ENCODE data around the gene MARCHF10. TPM values are rescaled to one million over a fixed set of nuclear protein-coding genes. Genes with fewer than 3 reads are reported as not detected.

Gene MARCHF10
- total RNA-seq, 1 experiment from 2014 or later: 0.39 TPM

- TF ChIP-seq CTCF (IDR thresholded peaks at IDR 0.05) (no peak), TCF7L2 (IDR thresholded peaks at IDR 0.05; ENCODE audit: low read depth, low read length) (no peak), SIN3A (IDR thresholded peaks at IDR 0.05; ENCODE audit: borderline replicate concordance, insufficient read depth, low read depth, low read length) (no peak), POLR2AphosphoS5 (IDR thresholded peaks at IDR 0.05; ENCODE audit: low read depth, low read length) (no peak), REST (IDR thresholded peaks at IDR 0.05; ENCODE audit: insufficient read depth in 1 of 2, low read depth in 2 of 2, low read length in 1 of 2) (no peak)
- ChIA-PET CTCF (no interaction called here), POLR2A (no interaction called here)
- H3K27ac ChIP-seq (ENCODE audit: low read length): peak overlapping the region; percentile 13; the same call in 1 of the 2 replicates
- ATAC-seq (no peak), DNase-seq (ENCODE audit: low read depth, low spot score) (no peak)
- H3K36me3 ChIP-seq (ENCODE audit: control insufficient read depth, insufficient read depth, low read length): no peaks in the 10 kb centered on the region
- intact Hi-C loops (cut with micrococcal nuclease; ENCODE audit: unreplicated experiment): no loop called here
- peaks cover 2% of the 10 kb centered on the region; the same call in 1 of the 2 replicates for H3K4me1 ChIP-seq (ENCODE audit: control insufficient read depth, insufficient read depth, low read length)
- no peak overlapping the region for H3K4me3 ChIP-seq (ENCODE audit: low read depth in 2 of 2, low read length in 2 of 2)
- no peaks in the 10 kb centered on the region for H3K27me3 ChIP-seq (ENCODE audit: control insufficient read depth, insufficient read depth, low read length)
- in situ Hi-C loops (cut with HindIII; ENCODE audit: low pct_unique_long_range_greater_than_20kb, low sequenced_read_pairs): no loop called here
- no peaks in the 10 kb centered on the region for H3K9me3 ChIP-seq (ENCODE audit: control insufficient read depth, insufficient read depth, low read depth, low read length)
- no TSS peak for BruUV-seq (replicated peaks)
These were observed 93.9 kb downstream of the MARCHF10 start for GRCh38 chr17:62714016-62714777.

- in situ Hi-C loops (cut with HindIII; ENCODE audit: low pct_unique_long_range_greater_than_20kb, low sequenced_read_pairs) (no loop called here), intact Hi-C loops (cut with micrococcal nuclease; ENCODE audit: unreplicated experiment) (no loop called here)
- Histone ChIP-seq H3K27me3 (ENCODE audit: control insufficient read depth, insufficient read depth, low read length) (no peaks in the 10 kb centered on the region), H3K27ac (ENCODE audit: low read length) (peak overlapping the region; percentile 13; the same call in 1 of the 2 replicates), H3K4me1 (ENCODE audit: control insufficient read depth, insufficient read depth, low read length) (peaks cover 2% of the 10 kb centered on the region; the same call in 1 of the 2 replicates), H3K9me3 (ENCODE audit: control insufficient read depth, insufficient read depth, low read depth, low read length) (0 out of 2 replicates have a peak, but pooled peaks cover 3% of the 10 kb centered on the region), H3K4me3 (ENCODE audit: low read depth in 2 of 2, low read length in 2 of 2) (no peak overlapping the region), H3K36me3 (ENCODE audit: control insufficient read depth, insufficient read depth, low read length) (no peaks in the 10 kb centered on the region)
- DNase-seq (ENCODE audit: low read depth, low spot score) (no peak), ATAC-seq (no peak)
- POLR2A ChIA-PET: no interaction called here
- CTCF ChIA-PET: no interaction called here
- no peak for TF ChIP-seq TCF7L2 (IDR thresholded peaks at IDR 0.05; ENCODE audit: low read depth, low read length)
- BruUV-seq (replicated peaks): no TSS peak
These were observed 94.8 kb downstream of the MARCHF10 start for GRCh38 chr17:62713086-62713881.

Data from Panc1 (cell line).